ENCODE results near the gene CAB39L.

- TF ChIP-seq, protein P1, sequence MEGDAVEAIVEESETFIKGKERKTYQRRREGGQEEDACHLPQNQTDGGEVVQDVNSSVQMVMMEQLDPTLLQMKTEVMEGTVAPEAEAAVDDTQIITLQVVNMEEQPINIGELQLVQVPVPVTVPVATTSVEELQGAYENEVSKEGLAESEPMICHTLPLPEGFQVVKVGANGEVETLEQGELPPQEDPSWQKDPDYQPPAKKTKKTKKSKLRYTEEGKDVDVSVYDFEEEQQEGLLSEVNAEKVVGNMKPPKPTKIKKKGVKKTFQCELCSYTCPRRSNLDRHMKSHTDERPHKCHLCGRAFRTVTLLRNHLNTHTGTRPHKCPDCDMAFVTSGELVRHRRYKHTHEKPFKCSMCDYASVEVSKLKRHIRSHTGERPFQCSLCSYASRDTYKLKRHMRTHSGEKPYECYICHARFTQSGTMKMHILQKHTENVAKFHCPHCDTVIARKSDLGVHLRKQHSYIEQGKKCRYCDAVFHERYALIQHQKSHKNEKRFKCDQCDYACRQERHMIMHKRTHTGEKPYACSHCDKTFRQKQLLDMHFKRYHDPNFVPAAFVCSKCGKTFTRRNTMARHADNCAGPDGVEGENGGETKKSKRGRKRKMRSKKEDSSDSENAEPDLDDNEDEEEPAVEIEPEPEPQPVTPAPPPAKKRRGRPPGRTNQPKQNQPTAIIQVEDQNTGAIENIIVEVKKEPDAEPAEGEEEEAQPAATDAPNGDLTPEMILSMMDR (conservative IDR thresholded peaks at IDR 0.05; ENCODE audit: low read depth in 2 of 2), result no peak
- no peak for TF ChIP-seq POLR2AphosphoS5 (IDR thresholded peaks at IDR 0.05; ENCODE audit: low read depth)
- TF ChIP-seq, protein P2, sequence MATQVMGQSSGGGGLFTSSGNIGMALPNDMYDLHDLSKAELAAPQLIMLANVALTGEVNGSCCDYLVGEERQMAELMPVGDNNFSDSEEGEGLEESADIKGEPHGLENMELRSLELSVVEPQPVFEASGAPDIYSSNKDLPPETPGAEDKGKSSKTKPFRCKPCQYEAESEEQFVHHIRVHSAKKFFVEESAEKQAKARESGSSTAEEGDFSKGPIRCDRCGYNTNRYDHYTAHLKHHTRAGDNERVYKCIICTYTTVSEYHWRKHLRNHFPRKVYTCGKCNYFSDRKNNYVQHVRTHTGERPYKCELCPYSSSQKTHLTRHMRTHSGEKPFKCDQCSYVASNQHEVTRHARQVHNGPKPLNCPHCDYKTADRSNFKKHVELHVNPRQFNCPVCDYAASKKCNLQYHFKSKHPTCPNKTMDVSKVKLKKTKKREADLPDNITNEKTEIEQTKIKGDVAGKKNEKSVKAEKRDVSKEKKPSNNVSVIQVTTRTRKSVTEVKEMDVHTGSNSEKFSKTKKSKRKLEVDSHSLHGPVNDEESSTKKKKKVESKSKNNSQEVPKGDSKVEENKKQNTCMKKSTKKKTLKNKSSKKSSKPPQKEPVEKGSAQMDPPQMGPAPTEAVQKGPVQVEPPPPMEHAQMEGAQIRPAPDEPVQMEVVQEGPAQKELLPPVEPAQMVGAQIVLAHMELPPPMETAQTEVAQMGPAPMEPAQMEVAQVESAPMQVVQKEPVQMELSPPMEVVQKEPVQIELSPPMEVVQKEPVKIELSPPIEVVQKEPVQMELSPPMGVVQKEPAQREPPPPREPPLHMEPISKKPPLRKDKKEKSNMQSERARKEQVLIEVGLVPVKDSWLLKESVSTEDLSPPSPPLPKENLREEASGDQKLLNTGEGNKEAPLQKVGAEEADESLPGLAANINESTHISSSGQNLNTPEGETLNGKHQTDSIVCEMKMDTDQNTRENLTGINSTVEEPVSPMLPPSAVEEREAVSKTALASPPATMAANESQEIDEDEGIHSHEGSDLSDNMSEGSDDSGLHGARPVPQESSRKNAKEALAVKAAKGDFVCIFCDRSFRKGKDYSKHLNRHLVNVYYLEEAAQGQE (IDR thresholded peaks at IDR 0.05; ENCODE audit: unreplicated experiment), result no peak
- TF ChIP-seq ZNF331 (CRISPR knock-in tag; IDR thresholded peaks at IDR 0.05; ENCODE audit: low read depth), result no peak
- no peak for TF ChIP-seq EZH2 (IDR thresholded peaks at IDR 0.05; ENCODE audit: low read depth, unreplicated experiment)
- no peak for TF ChIP-seq EZH2phosphoT487 (IDR thresholded peaks at IDR 0.05; ENCODE audit: unreplicated experiment)
- no peak for TF ChIP-seq NANOG (IDR thresholded peaks at IDR 0.05; ENCODE audit: borderline replicate concordance)
- TF ChIP-seq CREB1 (CRISPR knock-in tag; IDR thresholded peaks at IDR 0.05; ENCODE audit: low read depth), result no peak
- no peak for TF ChIP-seq JUNB (IDR thresholded peaks at IDR 0.05; ENCODE audit: unreplicated experiment)
- TF ChIP-seq, protein P3, sequence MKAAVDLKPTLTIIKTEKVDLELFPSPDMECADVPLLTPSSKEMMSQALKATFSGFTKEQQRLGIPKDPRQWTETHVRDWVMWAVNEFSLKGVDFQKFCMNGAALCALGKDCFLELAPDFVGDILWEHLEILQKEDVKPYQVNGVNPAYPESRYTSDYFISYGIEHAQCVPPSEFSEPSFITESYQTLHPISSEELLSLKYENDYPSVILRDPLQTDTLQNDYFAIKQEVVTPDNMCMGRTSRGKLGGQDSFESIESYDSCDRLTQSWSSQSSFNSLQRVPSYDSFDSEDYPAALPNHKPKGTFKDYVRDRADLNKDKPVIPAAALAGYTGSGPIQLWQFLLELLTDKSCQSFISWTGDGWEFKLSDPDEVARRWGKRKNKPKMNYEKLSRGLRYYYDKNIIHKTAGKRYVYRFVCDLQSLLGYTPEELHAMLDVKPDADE (IDR thresholded peaks at IDR 0.05), result no peak
- no peak for TF ChIP-seq STAT1 (IDR thresholded peaks at IDR 0.05; ENCODE audit: unreplicated experiment)
- TF ChIP-seq, protein P4, sequence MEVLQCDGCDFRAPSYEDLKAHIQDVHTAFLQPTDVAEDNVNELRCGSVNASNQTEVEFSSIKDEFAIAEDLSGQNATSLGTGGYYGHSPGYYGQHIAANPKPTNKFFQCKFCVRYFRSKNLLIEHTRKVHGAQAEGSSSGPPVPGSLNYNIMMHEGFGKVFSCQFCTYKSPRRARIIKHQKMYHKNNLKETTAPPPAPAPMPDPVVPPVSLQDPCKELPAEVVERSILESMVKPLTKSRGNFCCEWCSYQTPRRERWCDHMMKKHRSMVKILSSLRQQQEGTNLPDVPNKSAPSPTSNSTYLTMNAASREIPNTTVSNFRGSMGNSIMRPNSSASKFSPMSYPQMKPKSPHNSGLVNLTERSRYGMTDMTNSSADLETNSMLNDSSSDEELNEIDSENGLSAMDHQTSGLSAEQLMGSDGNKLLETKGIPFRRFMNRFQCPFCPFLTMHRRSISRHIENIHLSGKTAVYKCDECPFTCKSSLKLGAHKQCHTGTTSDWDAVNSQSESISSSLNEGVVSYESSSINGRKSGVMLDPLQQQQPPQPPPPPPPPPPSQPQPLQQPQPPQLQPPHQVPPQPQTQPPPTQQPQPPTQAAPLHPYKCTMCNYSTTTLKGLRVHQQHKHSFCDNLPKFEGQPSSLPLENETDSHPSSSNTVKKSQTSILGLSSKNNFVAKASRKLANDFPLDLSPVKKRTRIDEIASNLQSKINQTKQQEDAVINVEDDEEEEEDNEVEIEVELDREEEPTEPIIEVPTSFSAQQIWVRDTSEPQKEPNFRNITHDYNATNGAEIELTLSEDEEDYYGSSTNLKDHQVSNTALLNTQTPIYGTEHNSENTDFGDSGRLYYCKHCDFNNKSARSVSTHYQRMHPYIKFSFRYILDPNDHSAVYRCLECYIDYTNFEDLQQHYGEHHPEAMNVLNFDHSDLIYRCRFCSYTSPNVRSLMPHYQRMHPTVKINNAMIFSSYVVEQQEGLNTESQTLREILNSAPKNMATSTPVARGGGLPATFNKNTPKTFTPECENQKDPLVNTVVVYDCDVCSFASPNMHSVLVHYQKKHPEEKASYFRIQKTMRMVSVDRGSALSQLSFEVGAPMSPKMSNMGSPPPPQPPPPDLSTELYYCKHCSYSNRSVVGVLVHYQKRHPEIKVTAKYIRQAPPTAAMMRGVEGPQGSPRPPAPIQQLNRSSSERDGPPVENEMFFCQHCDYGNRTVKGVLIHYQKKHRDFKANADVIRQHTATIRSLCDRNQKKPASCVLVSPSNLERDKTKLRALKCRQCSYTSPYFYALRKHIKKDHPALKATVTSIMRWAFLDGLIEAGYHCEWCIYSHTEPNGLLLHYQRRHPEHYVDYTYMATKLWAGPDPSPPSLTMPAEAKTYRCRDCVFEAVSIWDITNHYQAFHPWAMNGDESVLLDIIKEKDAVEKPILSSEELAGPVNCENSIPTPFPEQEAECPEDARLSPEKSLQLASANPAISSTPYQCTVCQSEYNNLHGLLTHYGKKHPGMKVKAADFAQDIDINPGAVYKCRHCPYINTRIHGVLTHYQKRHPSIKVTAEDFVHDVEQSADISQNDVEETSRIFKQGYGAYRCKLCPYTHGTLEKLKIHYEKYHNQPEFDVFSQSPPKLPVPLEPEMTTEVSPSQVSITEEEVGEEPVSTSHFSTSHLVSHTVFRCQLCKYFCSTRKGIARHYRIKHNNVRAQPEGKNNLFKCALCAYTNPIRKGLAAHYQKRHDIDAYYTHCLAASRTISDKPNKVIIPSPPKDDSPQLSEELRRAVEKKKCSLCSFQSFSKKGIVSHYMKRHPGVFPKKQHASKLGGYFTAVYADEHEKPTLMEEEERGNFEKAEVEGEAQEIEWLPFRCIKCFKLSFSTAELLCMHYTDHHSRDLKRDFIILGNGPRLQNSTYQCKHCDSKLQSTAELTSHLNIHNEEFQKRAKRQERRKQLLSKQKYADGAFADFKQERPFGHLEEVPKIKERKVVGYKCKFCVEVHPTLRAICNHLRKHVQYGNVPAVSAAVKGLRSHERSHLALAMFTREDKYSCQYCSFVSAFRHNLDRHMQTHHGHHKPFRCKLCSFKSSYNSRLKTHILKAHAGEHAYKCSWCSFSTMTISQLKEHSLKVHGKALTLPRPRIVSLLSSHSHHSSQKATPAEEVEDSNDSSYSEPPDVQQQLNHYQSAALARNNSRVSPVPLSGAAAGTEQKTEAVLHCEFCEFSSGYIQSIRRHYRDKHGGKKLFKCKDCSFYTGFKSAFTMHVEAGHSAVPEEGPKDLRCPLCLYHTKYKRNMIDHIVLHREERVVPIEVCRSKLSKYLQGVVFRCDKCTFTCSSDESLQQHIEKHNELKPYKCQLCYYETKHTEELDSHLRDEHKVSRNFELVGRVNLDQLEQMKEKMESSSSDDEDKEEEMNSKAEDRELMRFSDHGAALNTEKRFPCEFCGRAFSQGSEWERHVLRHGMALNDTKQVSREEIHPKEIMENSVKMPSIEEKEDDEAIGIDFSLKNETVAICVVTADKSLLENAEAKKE (CRISPR knock-in tag; IDR thresholded peaks at IDR 0.05), result no peak
Measured at GRCh38 chr13:49466292-49466838, 22.5 kb upstream of the CAB39L start.

All from GM23338 (cell line).